GM11168 (cell line): Measurements from ENCODE around the gene TPCN2.
"Not testable (repeated sequence)": the region's sequence is repeated elsewhere in the genome, so short reads cannot be mapped to it uniquely, and the experiment has no call there.

Experiments used
- in situ Hi-C: fragments of 300-500 bp; cut with MboI; formaldehyde crosslinking; loops from one replicate; pipeline ENCODE4 v1.12.0; 2022; ENCODE audit warnings: low sequenced_read_pairs; ENCODE audit not compliant: unreplicated experiment

Gene TPCN2

DNA sequence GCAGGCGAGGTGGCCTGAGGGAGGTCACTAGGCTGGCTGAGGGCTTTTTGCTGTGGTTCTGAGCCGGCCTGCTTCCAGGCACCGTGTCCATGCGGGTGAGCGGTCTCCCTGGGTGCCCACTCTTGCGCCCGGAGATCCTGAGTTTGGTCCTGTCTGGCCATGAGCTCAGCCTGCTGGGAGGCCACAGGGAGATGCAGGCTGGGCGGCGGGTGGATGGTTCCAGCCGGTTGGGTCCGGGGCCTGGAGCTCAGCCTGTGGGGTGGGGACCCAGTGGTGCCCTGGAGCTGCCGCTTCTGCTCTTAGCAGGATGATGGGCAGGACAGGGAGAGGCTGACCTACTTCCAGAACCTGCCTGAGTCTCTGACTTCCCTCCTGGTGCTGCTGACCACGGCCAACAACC lies 18.5 kb downstream of the TPCN2 start:
- in situ Hi-C loops, result no loop called here

DNA sequence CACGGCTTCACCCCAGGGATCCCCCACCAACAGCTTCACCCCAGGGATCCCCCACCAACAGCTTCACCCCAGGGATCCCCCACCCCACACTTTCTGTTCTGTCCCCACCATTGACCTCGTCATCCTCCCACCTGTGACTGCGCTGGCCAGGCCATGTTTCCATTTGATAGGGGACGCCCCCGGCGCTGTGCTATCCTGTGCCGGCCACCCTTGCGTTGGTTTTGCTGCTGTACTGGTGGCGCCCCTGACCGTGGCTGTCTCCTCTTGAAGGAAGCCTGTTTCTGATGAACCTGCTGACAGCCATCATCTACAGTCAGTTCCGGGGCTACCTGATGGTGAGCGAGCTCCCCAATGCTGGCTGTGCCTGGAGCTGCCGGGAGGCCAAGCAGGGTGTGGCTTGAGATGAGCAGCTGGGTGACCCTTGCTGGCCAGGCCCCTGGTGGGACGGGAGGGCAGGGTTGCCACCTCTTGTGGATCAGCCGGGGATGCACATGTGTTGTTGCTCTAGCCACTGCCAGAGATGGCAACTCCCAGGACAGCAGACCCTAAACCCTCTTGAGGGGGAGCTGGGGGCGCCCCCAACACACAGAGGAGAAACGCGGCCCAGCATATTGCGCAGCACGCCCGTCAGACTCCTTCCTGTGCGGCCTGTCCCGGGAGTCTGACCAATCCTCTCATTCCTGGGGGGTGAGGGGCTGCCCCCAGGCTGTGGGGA lies 22.5 kb downstream of the TPCN2 start:
- in situ Hi-C loops, result no loop called here

DNA sequence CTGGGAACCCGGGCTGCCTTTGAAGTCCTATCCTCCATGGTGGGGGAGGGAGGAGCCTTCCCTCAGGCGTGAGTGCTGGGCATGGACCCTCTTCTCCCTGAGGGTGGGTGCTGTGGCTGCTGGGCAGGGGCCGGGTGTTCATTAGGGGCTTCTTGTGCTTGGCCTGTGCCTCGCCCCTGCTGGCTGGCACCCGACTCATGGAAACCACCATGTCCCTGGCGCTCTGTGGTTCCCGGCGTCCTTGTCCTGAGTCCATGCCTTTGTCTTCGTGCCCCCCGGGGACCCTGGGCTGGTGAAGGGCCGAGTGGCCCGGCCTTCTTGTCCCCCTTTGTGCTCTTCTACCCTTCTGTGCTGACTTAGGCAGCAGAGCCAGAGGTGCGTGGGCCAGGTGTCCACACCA lies 23.2 kb downstream of the TPCN2 start:
- in situ Hi-C loops, result no loop called here

DNA sequence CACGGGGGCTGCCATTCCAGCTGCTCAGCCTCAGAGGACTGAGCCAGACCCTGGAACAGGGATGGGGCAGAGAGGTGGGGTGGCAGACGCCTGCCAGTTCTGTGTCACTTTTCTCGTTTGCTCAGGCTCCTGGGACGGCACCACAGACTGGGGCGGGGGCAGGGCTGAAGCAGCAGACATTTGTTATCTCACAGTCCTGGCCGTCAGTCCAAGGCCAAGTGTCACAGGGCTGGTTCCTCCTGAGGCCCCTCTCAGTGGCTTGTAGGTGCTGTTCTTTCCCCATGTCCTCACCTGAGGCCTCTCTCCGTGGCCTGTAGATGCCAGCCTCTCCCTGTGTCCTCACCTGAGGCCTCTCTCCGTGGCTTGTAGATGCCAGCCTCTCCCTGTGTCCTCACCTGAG lies 24.7 kb downstream of the TPCN2 start:
- in situ Hi-C loops, result no loop called here

DNA sequence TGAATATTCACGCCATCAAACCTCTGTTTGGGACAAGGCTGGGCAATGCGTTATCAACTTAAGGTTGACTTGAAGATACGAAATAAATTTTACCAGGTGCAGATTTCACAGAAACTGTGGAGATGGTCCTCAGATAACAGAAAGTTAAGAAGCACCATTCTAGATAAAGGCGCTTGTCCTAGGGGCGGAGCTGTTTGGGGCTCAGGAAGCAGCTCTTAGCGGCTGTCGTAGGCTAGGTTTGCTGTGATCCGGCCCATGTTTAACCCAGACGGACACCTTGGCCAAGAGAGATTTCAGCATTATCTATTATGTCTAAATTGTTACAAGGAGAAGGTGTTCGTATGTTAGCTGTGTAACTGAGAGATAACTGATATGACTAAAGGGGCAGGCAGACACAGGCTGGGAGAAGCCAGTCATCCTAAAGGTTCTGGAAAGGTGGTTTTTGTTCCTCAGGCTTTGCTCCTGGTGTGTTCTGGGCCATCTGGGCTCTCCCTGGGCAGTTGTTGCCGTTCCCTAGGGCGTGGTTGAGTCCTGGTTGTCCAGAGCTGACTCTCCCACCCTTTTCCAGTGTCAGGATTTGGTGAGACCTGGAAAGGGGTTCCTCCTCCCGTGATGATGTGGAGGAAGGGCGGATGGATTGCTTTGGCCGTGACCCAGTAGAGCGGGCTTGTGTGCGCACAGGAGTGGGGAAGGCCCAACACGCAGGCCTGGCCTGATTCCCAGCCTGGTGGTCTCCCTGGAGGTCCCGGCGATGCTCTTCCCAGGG lies 25.8 kb downstream of the TPCN2 start:
- in situ Hi-C loops, result no loop called here

DNA sequence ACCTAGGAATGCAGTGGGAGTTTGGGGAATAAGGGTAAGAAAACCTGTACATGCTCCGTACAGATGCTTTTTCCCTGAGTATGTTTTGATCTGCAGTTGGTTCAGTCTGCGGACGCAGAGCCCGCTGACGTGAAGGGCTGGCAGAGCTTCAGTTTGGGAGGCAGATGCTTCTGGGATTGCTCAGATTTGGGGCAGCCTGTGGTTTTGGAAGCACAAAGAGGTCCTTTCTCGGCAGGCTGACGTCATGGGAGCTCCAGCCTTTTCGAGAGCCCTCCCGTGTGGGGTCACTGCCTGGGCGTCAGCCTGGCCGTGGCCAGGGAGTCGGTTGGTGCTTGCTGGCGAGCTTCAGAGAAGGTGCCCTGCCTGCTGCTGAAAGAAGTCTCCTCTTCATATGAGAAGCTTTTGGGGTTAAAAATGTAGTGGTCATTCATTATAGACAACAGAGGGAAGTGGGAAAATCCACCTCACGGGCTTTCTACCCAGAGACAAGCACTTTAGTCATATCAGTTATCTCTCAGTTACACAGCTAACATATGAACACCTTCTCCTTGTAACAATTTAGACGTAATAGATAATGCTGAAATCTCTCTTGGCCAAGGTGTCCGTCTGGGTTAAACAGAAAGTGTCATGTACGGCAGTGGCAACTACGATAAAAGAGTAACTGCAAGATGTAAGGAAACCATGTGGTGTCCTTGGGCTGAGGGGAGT lies 26.8 kb downstream of the TPCN2 start:
- in situ Hi-C loops, result no loop called here

DNA sequence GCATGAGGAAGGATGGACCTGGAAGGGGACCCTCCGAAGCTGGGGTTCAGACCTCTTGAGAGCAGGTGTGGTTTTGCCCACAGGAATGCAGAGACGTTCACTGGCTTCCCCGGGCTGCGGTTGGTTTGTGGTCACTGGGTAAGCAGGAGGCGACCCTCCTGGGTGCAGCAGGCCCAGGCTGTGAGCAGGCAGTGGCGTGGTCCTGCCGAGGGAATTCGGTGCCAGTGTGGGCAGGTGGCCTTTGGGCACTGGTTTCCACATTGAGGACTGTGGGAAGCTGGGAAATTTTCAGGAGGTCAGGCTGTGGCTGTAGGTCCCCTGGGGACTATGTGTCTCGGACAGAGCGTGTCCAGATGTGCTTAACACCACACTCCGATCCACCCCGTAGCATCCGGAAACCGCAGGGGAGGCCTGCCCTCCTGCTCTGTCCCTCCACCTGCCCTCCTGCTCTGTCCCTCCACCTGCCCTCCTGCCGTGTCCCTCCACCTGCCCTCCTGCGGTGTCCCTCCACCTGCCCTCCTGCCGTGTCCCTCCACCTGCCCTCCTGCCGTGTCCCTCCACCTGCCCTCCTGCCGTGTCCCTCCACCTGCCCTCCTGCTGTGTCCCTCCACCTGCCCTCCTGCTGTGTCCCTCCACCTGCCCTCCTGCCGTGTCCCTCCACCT lies 27.5 kb downstream of the TPCN2 start:
- in situ Hi-C loops, result no loop called here

DNA sequence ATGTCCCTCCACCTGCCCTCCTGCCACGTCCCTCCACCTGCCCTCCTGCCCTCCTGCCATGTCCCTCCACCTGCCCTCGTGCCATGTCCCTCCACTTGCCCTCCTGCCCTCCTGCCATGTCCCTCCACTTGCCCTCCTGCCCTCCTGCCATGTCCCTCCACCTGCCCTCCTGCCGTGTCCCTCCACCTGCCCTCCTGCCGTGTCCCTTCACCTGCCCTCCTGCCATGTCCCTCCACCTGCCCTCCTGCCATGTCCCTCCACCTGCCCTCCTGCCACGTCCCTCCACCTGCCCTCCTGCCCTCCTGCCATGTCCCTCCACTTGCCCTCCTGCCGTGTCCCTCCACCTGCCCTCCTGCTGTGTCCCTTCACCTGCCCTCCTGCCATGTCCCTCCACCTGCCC lies 28.2 kb downstream of the TPCN2 start:
- in situ Hi-C loops, result not testable (repeated sequence)

DNA sequence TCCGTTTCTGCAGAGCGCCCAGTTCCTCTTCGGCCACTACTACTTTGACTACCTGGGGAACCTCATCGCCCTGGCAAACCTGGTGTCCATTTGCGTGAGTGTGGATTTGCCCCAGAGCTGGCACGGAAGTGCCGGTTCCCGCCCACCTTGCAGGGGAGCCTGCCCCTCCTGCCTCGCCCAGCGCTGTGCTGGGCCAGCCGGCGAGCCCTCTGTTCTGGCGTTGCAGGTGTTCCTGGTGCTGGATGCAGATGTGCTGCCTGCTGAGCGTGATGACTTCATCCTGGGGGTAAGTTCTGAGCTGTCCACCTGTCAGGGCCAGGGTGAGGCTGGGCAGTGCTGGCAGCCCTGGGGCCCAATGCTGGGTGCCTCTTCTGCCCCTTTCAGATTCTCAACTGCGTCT lies 29.8 kb downstream of the TPCN2 start:
- in situ Hi-C loops, result no loop called here

DNA sequence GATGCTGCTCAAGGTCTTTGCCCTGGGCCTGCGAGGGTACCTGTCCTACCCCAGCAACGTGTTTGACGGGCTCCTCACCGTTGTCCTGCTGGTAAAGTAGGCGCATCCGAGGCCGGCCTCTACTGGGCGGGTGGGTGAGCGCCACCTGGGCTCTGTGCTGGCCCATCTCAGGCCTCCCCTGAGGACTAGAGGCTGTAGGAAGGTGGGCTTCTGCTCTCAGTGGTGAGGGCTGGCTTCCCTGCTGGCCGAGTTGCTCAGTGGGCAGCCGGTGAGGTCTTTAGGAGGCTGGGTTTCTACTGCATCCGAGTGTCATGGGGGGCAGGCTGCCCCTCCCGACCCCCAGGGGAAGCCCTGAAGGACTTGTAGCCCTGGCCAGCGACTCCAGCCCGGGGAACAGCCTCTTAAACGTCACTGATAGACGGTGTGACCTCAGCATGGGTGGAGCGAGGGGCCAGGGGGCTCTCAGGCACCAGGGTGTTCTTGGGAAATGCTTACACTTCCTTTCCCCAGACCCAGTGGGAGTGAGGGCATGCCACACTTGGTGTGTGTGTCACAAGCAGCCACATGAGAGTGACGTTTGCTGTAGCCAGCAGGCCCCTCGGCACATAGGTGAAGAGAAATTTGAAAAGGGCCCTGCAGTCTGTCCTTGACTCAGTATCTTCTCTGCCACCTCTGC lies 30.3 kb downstream of the TPCN2 start:
- in situ Hi-C loops, result no loop called here

DNA sequence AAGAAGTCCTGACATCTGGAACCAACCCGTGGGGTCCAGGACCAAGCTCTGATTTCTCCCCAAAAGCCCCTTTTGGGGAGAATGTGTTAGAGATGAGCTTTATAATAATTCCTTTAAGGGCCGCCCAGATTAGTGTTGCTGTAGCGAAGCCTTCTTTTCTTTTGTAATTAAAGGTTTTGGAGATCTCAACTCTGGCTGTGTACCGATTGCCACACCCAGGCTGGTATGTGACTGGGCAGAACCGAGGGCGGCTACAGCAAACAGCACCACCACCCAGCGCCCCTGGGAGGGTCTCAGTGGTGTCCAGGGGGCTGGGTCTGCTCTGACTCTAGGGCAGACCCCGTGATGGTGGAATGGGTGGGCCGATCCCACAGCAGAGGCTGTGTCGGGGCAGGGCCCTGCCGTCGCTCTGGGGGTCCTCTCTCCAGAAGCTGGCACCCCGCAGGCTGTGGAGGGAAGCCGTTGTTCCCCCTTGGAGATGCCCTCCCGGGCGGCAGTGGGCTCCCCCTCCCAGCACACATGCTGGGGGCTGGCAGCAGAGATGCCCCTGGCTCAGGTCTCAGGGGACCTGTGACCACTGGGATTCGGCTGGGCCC lies 31.0 kb downstream of the TPCN2 start:
- in situ Hi-C loops, result no loop called here

DNA sequence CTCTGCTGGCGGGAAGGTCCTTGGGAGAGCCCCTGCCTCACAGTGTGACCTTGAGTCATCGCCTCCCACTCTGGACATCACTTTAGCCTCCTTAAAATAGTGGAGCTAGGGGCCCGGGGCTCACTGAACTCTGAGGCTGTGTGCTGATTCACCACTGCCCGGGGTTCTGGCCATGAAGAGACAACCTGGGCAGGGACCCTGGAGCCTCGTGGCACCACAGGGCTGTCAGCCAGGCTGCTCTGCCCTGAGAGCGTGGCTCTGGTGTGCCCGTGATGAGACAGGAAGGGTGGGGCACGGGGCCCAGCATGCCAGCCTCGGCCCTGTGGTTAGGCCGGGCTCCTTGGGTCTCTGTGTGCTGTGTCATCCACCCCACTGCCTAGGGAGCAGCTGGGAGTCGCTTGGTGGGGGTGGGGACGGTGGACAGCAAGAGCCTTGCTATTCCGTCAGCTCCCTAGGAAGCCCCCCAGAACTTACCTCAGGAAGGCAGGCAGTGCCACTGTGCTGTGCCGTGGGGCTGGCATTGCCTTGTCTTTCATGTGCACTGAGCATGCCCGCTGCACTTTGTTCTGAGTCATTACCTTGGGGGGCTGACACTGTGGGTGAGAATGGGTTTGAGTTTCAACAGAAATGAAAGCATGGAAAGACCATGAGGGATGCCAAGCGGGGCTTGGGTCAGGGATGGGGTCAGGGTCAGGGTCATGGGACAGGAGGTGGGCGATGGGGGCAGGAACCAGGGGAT lies 31.7 kb downstream of the TPCN2 start:
- in situ Hi-C loops, result no loop called here

DNA sequence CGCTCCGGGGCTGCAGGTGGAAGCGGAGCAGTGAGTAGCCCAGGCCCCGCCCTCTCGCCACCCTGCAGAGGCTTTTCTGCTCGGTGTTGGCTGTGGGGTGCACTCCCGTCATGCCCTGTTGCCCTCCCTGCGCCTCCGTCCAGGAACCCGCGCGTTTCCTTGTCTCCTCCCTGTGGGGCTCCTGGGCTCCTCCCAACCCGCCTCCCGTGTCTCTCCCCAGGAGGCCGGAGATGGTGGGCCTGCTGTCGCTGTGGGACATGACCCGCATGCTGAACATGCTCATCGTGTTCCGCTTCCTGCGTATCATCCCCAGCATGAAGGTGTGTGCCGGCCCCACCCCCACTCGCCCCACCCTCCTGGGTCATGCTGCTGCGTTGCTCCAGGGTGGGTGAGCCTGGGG lies 32.4 kb downstream of the TPCN2 start:
- in situ Hi-C loops, result no loop called here

DNA sequence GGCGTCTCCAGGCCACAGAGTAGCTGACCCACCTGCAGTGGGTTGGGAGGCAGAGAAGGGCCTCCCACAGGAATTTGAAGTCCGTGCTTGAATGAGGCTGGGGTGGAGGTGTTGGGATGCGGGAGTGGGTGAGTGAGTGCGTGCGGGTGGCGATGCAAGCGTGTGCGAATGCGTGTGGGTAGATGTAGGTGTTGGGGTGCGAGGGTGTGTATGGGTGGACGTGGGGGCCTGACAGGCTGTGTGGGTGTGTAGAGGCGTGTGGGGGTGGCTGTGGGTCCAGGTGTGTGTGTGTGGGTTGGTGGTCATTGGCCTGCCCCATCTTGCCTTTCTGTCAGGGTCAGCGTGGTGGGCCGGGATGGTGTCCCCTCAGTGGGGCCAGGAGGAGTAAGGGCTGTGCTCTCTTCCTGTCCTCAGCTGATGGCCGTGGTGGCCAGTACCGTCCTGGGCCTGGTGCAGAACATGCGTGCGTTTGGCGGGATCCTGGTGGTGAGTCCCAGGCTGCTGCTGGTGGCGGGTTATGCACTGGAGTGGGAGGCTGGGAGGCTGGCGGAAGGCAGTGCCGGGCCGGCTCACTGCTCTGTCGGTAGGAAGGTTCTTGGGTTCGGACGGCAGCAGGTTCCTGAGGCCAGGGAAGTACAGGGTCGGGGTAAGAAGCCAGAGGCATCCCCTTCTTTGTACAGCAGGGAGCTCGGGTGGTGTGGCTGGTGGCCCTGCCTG lies 35.0 kb downstream of the TPCN2 start:
- in situ Hi-C loops, result no loop called here

DNA sequence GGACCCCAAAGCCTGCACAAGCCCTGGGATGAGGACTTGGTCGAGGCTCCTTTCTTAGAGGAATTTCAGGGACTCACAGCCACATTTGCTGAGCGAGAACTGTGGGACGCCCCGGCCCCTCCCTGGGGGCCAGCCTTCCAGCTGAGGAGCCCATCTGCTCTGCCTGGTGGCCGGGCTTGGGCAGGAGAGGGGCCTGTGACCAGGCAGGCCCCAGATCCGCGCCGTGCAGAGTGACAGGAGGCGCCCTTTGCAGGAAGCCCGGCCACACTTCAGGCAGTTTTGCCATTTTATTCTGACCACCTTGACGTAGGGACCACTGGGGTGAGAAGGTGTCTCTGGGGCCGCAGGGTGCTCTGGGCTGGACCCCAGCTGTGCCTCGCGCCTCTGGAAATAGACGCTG lies 35.6 kb downstream of the TPCN2 start:
- in situ Hi-C loops, result no loop called here

DNA sequence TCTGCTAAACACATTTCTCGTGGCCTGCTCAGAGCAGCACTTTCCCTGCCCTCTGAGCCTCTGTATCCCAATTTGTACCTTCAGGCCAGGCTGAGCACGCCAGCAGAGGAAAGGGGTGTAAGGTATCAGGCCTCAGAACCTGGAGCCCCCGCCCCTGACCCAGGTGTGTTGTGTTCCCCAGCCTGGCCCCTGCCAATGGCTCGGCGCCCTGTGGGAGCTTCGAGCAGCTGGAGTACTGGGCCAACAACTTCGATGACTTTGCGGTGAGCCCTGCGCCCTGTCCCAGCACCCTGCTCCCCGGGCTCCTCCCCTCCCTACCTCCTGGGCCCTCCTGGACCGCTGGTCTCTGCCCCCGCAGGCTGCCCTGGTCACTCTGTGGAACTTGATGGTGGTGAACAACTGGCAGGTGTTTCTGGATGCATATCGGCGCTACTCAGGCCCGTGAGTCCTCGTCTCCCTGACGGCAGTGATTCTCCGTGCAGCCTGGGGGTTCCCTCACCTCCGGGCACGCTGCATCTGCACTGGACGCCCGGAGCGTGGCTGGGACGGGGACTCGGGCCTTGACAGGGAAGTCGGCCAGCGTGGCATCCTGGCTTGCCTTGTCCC lies 36.9 kb downstream of the TPCN2 start:
- in situ Hi-C loops, result no loop called here

DNA sequence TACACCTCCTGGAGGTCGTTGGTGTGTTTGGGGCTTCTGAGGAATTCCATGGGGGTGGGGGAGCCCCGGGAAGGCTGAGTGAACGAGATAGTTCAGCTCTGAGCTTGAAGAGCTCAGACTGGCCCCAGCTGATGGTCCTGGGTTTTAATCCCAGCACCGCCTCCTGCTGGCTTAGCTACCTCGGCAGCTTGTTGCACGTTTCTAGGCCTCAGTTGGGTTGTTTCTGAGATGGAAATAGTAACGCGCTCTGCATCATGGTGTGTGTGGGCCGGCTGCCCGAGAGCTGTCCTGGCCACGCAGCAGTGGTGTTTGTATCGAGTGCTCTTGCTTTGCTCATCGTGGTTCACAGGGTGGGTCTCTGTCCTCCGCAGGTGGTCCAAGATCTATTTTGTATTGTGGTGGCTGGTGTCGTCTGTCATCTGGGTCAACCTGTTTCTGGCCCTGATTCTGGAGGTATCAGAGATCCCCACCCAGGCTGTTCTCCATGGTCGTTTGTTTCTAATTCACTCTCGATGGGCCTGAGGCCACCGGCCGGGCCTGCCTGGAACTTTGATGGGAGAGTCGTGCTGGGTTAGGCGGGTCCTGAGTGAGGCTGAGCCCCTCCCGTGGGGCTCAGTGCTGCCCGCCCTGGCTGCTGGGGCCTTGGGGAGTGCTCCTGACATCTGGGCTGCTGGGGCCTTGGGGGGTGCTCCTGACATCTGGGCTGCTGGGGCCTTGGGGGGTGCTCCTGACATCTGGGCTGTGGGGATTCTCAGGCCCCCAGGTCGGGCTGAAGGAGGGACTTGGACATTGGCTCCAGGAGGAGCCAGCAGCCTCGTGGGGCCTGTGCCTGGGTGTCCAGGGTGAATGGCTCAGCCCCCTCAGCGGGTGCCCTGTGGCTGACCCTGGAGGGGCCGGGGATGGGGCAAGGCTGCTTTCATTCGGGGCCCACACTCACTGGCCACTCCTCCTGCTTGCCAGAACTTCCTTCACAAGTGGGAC lies 37.7 kb downstream of the TPCN2 start:
- in situ Hi-C loops, result no loop called here
